GM21515 (cell line): Measurements from ENCODE around the gene LANCL2.
"Not testable (repeated sequence)": the region's sequence is repeated elsewhere in the genome, so short reads cannot be mapped to it uniquely, and the experiment has no call there.

Source experiments
- ATAC-seq: cut with Tn5 transposase; IDR thresholded peaks from one replicate; pipeline ENCODE4 v1.9.1; 2021; ENCODE audit not compliant: unreplicated experiment

The LANCL2 gene

GRCh38 chr7:55402506-55402905, 37.4 kb downstream of the LANCL2 start:
- ATAC-seq: not testable (repeated sequence)

- no peak for ATAC-seq
These were observed 40.9 kb downstream of the LANCL2 start for GRCh38 chr7:55405856-55406541.

- no peak for ATAC-seq
These were observed 44.5 kb downstream of the LANCL2 start for GRCh38 chr7:55409482-55410225.

GRCh38 chr7:55410667-55411239, 45.6 kb downstream of the LANCL2 start:
- ATAC-seq: no peak

GRCh38 chr7:55411844-55412243, 46.7 kb downstream of the LANCL2 start:
- ATAC-seq: no peak

- ATAC-seq: no peak
These were observed 48.3 kb downstream of the LANCL2 start for GRCh38 chr7:55413442-55413841.

- ATAC-seq: peak; percentile 86
These were observed 50.1 kb downstream of the LANCL2 start for GRCh38 chr7:55415173-55415778.

GRCh38 chr7:55417456-55417855, 52.3 kb downstream of the LANCL2 start:
- not testable (repeated sequence) for ATAC-seq

- no peak for ATAC-seq
These were observed 55.4 kb downstream of the LANCL2 start for GRCh38 chr7:55420530-55420929.

- no peak for ATAC-seq
These were observed 58.2 kb downstream of the LANCL2 start for GRCh38 chr7:55423277-55423711.

- ATAC-seq: no peak
These were observed 58.8 kb downstream of the LANCL2 start for GRCh38 chr7:55423891-55424290.

GRCh38 chr7:55425141-55425752, 60.1 kb downstream of the LANCL2 start:
- ATAC-seq: no peak

GRCh38 chr7:55426676-55427075, 61.5 kb downstream of the LANCL2 start:
- ATAC-seq: no peak

- no peak for ATAC-seq
These were observed 62.2 kb downstream of the LANCL2 start for GRCh38 chr7:55427342-55427741.

- no peak for ATAC-seq
These were observed 62.7 kb downstream of the LANCL2 start for GRCh38 chr7:55427800-55428199.

GRCh38 chr7:55429835-55430499, 64.8 kb downstream of the LANCL2 start:
- ATAC-seq: no peak

GRCh38 chr7:55431898-55432297, 66.8 kb downstream of the LANCL2 start:
- ATAC-seq: no peak

GRCh38 chr7:55432506-55432905, 67.4 kb downstream of the LANCL2 start:
- ATAC-seq: no peak

- ATAC-seq: peak; percentile 73
These were observed 68.0 kb downstream of the LANCL2 start for GRCh38 chr7:55432939-55433784.

- ATAC-seq: no peak
These were observed 70.3 kb downstream of the LANCL2 start for GRCh38 chr7:55435466-55435865.
